ENCODE data around the gene CYP4F22.

CYP4F22 gene

GRCh38 chr19:15538774-15539173 is 30.4 kb downstream of the CYP4F22 start:
- no peak for DNase-seq

DNA sequence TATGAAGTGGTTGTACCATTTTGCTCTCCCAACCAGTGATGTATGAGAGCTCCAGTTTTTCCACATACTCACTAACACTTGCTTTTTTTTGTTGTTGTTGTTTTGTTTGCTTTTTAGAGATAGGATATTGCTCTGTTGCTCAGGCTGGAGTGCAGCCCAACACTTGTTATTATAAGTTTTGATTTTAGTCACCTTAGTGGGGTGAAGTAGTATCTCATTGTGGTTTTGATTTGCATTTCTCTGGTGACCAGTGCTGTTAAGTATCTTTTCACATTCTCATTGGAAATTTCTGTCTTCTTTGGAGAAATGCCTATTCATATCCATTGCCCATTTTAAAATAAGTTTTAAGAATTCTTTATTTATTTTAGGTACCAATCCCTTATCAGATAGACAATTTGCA is 31.3 kb downstream of the CYP4F22 start:
- no peak for DNase-seq

DNA sequence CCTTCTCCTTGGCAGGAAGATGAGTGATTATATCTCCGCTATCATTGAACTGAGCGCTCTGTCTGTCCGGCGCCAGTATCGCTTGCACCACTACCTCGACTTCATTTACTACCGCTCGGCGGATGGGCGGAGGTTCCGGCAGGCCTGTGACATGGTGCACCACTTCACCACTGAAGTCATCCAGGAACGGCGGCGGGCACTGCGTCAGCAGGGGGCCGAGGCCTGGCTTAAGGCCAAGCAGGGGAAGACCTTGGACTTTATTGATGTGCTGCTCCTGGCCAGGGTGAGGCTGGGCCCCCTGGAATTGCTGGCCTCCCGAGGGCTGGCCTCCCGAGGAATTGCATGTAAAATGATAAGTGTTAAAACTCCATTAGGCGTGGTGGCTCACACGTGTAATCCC is 32.1 kb downstream of the CYP4F22 start:
- no peak for DNase-seq

GRCh38 chr19:15544283-15544682 is 36.0 kb downstream of the CYP4F22 start:
- no peak for DNase-seq

- no peak for DNase-seq
These were observed 36.6 kb downstream of the CYP4F22 start for GRCh38 chr19:15544970-15545369.

DNA sequence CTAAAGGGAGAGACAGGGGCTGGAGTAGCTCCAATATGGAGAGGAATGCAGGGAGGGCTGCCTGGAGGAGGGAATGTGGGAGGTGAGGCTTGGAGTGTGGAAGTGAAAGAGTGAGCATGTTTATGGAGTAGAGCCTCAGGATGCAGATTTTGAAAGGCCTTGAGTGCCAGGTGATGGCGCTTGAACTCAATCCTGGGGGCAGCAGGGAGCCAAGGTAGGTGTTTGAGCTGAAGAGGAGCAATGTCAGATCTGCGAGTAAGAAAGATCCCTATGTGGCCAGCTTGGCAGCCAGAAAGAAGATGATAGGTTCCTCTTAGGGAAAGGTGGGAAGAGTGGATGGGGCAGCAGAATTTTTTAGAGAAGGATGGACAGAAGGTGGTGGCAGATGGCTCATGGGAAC is 40.3 kb downstream of the CYP4F22 start:
- DNase-seq = no peak

GRCh38 chr19:15549581-15549980 is 41.3 kb downstream of the CYP4F22 start:
- no peak for DNase-seq

DNA sequence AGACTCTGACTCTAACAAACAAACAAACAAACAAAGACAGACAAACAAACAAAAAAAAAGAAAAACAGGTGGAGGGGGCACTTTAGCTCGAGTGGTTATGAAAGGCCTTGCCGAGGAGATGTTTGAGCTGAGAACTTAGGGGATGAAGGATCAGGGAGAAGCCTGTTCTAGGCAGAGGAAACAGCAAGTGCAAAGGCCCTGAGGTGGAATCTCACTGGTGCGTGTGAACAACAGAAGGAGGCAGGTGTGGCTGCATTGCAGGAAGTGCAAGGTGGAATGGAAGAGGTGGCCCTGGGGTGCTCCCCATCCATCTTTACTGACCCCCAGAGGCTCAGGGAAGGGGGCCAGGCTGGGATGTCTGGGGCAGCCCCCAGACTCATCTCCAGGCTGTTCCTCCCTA is 41.9 kb downstream of the CYP4F22 start:
- no peak for DNase-seq

GRCh38 chr19:15550929-15551292 is 42.6 kb downstream of the CYP4F22 start:
- peak; percentile 29 for DNase-seq

DNA sequence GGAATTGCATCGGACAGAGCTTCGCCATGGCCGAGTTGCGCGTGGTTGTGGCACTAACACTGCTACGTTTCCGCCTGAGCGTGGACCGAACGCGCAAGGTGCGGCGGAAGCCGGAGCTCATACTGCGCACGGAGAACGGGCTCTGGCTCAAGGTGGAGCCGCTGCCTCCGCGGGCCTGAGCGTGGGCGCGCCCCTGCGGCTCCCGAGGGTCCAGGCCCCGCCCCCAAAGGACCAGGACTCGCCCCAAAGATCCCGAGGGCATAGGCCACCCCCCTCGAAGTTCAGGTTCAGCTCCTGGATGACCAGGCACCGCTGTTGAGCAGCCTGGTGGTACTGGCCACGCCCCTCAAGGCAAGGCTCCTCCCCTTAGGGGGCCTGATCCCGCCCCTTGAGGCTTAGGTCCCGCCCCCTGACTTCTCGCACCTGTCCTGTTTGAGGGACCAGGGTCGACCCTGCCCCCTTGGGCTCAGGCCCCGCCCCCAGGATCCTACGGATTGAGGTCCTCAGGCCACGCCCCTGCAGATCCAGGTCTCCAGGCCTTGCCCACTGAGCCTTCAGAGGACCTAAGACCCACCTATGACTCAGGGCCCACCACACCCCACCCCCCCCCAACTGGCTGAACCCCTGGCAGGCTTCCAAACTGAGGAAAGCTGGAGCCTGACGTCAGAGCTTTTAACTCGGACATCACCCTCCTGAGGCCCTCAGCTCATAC is 43.1 kb downstream of the CYP4F22 start:
- DNase-seq = peak; percentile 81

GRCh38 chr19:15555021-15555420 is 46.7 kb downstream of the CYP4F22 start:
- no peak for DNase-seq

GRCh38 chr19:15555759-15556633 is 47.7 kb downstream of the CYP4F22 start:
- peak; percentile 99 for DNase-seq

DNA sequence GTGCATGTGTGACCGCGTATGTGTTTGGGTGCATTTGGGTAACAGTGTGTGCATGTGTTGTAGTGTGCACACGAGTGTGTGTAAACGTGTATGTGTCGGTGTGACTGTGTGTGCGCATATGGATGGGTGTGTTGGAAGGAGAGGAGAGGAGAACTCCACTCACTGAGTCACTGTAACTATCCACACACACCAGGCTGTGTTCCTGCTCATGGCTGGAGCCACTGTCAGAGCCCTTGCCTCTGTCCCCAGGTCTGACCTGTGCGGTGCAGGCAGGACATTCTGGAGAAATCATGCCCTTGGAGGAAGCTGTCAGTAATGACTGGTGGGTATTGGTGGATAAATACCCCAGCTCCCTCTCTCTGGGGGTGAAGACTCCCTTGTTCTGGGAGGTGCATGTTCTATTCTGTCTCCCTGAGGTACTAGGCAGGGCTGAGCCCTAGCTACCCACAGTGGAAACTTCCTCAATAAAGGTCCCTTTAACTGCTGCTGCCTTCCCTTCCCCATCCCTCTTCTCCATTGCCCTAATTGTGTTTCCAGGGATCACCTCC is 48.4 kb downstream of the CYP4F22 start:
- DNase-seq = no peak

- no peak for DNase-seq
These were observed 48.9 kb downstream of the CYP4F22 start for GRCh38 chr19:15557223-15557622.

DNA sequence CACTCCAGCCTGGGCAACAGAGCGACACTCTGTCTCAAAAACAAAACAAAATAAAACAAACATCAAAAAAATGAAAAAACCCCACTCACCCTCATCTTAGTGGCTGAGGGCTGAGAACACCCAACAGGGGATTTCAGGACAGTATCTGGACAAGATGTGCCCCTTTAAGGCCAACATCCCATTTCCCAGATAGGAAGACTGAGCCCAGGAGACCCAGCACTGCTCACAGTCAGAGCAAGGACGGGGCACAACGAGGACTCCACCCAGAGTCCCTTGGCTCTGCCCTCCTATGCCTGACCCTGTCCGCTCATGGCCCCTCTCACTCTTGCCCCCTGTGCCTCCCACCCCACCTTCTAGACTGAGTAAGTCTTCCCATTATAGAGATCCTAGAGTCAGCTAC is 53.8 kb downstream of the CYP4F22 start:
- no peak for DNase-seq

GRCh38 chr19:15562861-15563260 is 54.5 kb downstream of the CYP4F22 start:
- no peak for DNase-seq

DNA sequence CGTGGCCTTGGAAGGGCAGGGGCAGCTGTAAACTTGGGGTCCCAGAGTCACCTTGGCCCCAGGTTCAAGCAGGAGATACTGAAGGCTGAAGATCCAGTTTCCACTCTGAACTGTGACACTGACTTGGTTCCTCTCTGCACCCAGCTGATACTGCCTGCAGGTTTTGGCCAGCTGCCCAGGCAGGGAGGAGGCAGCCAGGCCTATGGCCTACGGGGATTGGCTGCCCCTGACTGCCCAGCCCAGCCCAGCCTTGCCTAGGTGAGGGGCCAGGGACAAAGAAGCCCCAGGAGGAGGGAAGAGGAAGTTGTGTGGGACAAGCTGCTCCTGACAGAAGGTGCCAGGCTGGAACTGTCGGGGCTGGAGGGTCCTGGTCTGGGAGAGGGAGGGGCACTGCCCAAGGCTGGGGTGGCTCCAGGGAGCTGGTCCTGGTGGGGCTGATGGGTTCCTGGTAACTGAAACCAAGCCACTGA is 55.0 kb downstream of the CYP4F22 start:
- no peak for DNase-seq

GRCh38 chr19:15563931-15564330 is 55.6 kb downstream of the CYP4F22 start:
- DNase-seq = no peak

- DNase-seq = no peak
These were observed 56.3 kb downstream of the CYP4F22 start for GRCh38 chr19:15564534-15565168.

DNA sequence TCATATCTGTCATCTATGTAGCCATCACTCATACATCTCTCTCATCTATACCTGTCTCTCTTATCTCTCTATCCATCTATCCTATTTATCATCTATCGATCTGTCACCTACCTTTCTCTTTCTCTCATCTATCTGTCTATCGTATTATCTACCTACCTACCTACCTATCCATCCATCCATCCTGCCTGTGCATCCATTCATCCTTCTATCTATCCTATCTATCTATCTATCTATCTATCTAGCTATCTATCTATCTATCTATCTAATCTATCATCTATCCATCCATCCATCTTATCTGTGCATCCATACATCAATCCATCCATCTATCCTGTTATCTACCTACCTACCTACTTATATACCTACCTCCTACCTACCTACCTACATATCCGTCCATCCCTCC is 62.1 kb downstream of the CYP4F22 start:
- DNase-seq = no peak

GRCh38 chr19:15575406-15575805 is 67.1 kb downstream of the CYP4F22 start:
- DNase-seq = no peak

GRCh38 chr19:15576526-15577156 is 68.3 kb downstream of the CYP4F22 start:
- no peak for DNase-seq

- no peak for DNase-seq
These were observed 69.0 kb downstream of the CYP4F22 start for GRCh38 chr19:15577184-15577771.

Data from activated CD4-positive, alpha-beta T cell treated with anti-CD3 and anti-CD28 coated beads for 48 hours (primary cell).